HG02610 (cell line): ENCODE results near the gene ALCAM.

Experiments
- ATAC-seq: cut with Tn5 transposase; IDR thresholded peaks from one replicate; pipeline ENCODE4 v1.9.1; 2021; ENCODE audit warnings: mild to moderate bottlenecking, moderate library complexity; ENCODE audit not compliant: unreplicated experiment

Gene ALCAM

DNA sequence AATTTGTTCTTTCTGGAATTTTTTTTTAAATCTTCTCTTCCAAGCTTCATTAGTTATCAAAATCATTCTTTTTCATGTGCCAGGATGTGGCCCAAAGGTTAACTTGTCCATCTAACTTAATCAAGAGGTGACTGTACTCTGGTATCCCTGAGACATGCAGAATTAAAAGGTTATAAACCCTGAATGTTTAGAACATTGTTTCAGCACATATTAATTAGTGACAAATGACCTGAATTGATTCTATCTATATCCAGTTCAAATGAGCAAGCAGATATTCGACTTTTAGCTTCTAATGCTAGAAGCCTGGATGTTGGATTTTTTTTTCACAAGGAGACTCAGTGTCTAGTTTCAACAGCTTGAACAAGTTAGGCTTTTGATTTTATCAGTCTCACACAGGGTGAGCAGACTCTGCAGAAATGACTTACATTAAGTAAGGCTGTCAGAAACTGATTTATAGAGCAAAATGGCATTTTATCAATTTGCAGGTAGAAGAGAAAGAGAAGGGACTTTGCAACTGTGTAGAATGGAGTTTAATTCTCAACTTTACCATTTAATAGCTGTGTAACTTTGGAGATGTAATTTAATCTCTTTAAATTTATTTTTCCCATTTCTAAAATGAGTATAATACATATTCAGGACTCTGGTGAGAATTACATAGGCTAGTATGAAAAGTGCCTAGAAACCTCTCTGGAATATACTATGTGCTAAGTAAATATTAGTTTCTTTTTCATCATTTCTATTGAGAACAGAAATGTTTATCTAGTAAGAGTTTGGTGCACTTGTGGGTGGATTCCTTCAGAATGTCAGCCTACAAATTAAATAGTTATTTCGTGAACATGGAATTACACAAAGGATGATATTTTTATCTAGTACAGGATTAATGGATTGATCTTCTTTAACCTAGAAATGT is 100.0 kb downstream of the ALCAM start:
- ATAC-seq, result no peak

DNA sequence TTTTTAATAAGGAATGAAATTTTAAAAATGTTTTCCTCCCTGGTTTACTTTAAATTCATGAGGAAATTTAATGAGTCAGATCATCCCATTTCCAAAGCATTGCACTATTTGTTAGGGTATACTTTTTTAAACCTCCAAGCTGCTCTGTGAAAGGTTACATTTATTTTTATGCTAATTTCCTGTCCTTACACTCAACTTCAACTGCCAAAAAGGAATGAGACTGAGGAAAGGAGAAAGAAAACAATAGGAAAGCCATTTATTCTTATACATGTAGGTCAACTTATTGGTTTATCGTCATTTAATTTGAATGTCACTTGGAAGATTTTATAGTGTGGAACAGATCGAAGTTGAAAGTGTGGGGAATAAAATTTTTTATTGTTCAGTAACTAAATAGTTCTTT is 104.1 kb downstream of the ALCAM start:
- ATAC-seq, result no peak

DNA sequence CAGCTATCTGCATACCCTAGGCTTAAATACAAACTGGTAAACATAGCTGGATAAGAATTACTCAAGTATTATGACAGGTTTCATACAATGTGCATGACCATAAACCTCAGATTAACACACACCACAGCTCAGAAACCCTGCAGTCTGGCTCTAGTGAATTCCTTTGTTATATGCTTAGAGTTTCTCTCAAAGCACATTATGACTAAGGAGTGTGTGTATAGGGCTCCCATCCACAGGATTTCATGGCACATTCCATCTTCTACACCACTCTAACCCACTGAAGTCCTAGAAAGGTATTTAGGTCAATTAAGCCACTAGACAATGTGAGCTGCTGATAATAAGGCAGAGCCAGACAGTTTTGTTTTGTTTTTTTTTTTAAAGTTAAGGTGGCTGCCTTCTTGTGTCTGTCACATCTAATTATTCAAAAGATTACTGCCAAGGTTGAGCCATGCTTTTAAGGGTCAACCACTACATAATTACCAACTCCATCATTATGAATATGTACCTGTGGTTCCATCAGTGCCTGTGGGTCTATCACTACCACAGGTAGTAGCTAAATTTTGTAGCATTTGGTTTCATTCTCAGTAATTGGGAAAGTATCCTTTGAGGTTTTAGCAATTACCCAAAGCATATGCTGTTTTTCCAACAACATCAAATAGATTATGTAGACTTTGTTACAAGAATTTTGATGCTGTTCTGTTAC is 107.0 kb downstream of the ALCAM start:
- ATAC-seq, result peak; percentile 89

DNA sequence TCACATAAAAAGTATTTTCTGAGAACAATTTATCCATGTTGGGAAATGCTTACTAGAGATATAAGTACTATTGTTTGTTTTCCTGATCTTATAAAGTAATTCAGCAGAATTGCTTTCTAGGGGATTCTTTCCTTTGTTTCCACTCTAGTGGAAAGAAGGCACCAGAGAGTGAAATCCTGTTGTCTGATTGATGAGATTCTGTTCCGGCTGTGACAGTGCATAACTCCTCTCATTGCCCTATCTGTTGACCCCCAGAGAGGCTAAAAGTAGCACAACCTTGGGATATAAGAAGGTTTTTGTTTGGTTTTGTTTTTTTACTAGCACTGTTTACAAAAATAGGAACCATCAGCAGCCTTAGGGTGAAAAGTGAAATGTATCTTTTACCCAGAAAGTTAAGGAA is 114.1 kb downstream of the ALCAM start:
- ATAC-seq, result no peak

DNA sequence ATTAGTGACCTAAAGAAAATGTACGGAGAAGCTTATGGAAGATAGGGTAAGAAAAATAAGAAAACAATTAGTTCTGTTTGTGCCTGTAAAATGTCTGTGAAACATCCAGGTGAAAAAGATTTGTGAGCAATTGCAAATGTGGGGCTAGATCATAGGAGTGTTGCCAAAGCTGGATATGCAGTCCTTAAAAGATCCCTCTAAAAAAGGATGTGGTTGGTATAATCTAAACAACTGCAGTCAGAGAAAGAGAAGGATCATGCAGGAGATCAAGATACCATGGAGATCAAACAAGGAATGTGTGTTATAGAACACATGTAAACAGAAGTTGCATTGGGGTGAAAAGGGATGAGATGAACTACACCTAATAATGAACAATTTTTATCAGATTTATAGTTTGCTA is 116.8 kb downstream of the ALCAM start:
- ATAC-seq, result no peak

DNA sequence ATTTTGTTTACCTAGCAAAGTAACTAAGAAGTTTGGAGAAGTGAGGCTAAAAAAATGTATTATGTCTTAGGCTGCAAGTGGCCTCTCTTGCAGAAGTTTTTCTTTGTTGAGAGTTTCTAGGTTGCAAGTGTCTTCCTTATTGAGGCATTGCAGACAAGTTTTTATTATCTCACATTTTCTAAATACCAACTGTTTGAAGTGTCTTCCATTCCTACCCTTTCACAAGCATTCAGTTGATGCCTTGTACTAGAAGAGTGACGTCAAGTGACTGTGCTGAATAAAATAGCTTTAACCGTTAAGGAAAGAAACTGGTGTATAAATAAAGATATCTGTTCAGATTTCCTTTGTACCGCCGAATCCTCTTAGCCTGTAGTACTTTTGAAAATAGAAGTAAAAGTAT is 123.3 kb downstream of the ALCAM start:
- no peak for ATAC-seq

DNA sequence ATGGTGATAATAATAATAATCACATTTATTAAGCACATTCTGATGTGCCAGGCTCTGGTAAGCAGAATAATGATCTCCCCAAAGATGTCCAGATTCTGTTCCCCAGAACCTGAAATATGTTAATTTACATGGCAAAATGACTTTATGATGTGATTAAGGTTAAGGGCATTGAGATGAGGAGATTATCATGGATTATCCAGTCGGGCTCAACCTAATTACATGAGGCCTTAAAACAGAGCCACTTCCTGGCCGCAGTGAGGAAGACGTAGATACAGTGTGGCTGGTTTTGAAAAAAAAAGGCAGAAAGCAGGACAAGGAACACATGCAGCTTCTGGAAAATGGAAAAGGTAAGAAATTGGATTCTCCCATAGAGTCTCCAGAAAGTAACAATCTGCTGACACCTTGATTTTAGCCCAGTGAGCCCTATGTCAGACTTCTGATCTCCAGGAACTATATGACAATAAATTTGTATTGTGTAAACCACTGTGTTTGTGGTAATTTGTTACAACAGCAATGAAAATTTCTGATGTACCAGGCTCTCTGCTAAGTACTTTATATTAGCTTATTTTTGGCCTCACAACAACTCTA is 126.7 kb downstream of the ALCAM start:
- no peak for ATAC-seq

DNA sequence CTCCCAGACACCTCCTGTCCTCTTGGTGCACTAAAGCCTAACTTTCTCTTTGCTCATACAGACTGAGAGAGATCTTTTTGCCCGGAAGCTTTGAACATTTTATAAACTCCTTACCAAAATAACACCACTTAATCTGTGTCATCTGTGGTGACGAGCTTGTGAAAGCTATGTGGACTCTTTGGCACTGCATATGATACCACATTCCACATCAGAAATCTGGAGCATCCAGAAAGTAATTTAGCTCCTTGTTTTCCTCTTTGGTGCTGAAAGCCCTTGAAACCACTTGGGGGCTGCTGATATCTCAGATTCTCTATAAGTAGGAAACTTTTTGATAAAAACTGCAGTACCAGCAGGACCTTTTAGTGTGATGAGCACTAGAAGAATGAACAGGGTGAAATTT is 128.3 kb downstream of the ALCAM start:
- no peak for ATAC-seq

DNA sequence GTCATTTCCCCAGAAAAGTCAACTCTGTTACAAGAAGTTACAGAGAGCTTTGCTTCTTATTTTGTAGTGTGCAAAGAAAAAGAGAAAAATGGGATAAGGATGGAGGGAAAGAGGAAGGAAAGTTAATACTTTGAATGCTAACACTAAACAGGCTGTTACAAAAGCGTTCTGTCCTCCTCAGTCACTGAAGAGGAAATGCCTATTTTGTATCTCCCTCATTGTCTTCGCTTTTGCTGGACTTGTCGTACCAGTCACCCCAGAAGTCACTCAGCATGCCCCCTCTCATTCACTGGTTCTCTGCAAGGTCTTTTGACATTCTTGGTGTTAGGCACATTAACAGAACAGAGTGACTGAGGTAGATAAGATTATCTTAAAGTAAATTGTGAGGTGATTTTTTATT is 129.6 kb downstream of the ALCAM start:
- no peak for ATAC-seq

DNA sequence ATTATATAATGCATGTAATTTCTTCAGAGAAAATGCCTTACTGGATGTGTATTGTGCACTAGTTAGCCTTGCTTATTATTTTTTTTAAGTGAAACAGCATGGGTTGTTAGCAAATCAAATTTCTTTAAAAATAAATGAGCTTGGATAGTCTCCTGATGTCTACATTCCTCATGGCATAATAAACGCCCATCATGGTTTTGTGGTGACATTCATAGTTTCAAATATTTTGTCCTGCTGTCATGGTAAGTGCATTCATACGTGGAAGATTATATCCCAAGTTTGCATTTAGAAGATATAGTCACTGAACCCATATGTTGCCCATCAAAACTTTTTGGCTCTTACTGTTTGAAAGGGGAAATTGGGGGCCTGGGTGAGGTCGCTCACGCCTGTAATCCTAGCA is 130.7 kb downstream of the ALCAM start:
- no peak for ATAC-seq

DNA sequence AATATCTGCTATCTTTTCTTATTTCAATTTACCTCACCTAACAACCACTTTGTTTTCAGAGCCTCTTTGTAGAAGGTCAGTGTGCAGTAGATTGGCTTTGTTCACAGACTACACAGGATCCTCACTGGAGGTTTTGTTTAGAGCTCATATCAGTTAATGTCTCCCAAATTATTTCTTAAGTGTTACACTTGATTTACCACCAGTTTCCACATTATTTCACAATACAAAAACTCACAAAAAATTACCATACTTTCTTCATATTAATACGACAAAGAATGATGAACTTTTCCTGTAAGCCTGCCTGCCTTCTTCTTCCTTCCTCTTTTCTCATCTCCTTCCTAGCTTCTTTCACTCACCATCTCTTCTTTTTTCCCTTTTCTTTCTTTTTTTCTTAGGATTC is 133.3 kb downstream of the ALCAM start:
- ATAC-seq, result no peak

DNA sequence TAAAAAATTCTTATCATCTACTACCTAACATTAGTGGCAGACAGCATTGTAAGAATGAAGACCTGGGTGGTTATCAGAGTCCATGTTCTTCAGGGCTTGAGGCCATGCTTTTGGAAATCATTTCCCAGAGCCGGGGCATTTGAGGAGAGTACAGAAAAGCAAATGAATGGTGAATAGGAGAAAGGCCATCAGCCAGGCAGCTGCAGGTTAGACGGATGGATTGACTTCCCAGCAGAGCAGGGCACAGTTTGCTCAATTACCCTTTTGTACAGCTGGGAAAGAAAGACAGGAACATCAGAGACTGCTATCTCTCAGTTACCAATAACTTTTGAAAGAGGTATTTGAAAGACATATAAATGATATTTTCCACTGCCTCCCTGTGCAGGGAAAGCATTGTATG is 135.6 kb downstream of the ALCAM start:
- no peak for ATAC-seq

DNA sequence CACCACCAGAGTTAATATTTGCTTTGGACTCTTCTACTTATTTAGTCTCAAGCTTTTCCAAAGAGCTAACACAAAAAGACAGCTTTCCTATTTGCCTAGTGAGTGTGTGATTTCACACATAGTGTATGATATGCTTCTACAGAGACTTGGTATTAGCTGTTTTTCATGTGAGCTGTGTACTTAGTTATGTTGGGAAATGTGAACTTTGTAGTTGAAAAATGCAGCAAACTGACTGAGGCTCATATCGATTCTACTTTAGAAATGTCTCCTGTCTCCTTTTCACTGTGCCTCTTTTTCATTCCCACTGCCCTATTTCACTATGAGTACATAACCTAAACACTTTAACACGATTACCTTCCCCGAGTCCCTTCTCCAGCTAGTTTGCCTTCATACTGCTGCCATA is 136.5 kb downstream of the ALCAM start:
- ATAC-seq, result no peak

DNA sequence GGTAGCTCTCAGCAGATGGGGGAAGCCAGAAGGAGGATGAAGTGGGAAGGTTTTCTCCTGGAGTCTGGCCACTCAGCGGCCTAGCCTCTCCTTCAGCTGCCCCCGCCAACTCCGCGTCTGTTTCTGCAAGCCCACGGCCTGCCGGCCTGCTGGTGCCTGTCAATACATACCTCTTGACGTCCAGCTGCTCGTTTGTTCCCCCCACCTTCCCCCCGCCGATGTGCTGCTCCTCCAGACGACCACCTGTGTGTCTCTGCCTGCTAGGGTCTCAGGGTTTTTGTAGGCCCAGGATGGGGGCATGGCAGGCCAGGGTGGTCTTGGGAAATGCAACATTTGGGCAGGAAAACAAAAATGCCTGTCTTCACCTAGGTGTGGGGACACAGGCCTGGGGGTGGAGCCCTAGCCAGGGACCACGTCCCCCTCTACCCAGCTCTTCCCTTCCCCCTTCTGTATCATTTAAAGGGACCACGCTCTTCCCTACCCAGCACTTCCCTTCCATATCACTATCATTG is 137.8 kb downstream of the ALCAM start:
- ATAC-seq, result no peak

DNA sequence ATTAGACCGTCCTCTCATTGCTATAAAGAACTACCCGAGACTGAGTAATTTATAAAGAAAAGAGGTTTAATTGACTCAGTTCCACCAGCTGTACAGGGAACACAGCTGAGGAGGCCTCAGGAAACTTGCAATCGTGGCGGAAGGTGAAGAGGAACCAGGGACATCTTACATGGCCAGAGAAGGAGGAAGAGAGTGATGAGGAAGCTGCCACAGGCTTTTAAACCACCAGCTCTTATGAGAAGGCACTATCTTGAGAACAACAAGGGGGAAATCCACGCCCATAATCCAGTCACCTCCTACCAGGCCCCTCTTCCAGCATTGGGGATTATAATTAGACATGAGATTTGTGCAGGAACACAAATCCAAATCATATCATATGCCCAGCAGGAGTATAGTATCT is 138.5 kb downstream of the ALCAM start:
- ATAC-seq, result no peak

DNA sequence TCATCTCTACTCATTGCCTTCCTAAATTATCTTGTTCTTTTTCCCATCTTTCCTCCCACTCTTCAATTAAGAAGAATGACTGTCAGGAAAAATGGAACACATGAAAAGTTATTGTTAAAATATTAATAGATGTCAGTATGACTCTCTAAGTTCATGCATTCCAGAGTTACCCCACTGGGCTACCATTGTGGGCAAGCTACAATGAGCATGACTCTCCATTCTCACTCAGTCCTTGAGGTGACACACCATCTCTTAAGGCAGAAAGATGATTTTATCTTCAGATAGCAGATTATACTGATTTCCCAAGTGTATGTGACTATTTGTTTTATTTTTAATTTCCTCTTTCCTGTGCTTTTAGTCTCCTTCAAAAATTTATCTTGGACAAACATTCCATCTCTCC is 144.3 kb downstream of the ALCAM start:
- no peak for ATAC-seq

DNA sequence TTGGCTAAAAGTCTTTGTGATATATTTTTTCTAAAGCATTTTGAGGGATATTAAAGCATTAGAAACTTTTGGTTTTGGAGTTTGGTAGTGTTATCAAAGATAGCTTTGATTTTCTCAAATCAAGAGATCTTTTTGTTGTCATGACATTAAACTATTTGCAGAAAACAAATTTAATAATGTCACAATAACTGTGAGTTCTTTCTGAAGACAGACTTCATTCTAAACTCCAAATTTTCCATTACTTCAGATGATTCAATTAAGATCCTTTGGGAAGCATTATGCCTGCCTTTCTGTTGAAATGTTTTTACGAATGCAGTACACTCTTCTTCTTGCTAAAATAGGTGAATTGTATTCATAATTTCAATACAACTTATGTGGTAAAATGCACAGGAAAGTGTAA is 145.4 kb downstream of the ALCAM start:
- ATAC-seq, result no peak

DNA sequence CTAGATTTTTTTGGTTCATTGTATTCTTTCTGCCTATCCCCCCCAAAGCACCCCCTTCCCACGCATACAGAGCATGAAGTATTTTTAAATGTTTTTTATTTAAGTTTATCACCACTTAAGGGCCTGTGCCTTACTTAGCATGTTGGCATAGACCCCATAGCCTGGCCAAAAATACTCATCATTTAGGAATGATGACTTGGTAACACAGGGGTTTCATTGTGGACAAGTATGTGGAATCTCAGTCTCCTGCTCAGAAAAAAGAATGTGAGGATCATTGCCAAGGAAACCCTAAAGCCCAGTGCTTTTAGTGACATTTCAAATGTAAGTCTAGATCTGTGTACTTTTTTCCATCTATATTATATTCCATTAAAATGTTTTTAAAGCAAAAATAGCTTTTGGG is 146.3 kb downstream of the ALCAM start:
- ATAC-seq, result no peak

DNA sequence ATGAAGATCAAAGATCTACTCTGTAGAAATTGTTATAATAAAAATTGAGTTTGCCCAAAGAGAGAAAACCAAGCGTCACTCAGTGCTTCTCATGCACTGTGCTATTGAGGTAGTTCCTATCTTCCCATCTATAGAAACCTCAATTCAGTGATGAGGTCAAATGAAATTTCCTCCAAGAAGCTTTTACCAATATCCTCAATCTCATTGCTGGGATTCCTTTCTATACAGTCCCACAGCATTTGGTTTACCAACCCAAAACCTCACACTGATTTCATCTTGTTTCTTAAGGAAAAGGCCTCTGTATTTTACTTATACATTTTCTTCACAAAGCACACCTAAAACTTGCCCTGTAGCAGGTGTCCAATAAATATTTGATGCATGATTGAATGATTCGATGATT is 147.2 kb downstream of the ALCAM start:
- ATAC-seq, result no peak

DNA sequence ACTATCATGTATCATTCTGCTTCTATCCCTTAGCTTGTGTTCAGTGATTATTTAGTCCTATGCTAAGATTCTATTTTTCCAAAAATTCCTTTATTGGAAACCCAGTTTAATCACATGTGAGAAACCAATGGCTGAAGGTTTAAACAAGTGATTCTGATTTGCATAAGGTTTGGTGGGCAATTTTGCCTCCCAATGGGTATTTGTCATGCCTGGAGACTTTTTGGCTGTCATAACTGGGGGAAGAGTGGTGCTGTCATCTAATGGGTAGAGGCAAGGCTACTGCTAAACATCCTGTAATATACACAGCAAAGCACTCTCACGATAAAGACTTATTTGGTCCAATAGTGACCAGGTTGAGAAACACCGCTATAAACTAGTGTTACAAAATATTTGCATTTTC is 148.7 kb downstream of the ALCAM start:
- no peak for ATAC-seq

DNA sequence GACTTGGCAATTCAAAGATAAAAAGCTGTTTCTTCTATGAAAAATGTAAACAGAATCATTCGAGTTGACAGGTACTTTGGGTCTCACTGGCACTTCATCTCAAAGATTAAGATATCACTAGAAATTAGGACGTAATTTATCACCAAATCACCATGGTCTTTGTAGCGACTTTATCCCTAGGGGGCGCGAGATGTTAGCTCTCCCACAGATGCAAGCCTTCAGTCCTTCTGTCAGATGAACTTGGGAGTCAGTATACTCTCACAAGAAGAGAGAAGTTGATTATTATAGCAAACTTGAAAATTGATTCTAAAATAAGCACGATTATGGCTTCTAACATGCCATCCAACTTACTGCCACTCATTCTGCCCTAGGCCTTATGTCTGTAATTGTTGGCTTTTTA is 150.3 kb downstream of the ALCAM start:
- ATAC-seq, result no peak

DNA sequence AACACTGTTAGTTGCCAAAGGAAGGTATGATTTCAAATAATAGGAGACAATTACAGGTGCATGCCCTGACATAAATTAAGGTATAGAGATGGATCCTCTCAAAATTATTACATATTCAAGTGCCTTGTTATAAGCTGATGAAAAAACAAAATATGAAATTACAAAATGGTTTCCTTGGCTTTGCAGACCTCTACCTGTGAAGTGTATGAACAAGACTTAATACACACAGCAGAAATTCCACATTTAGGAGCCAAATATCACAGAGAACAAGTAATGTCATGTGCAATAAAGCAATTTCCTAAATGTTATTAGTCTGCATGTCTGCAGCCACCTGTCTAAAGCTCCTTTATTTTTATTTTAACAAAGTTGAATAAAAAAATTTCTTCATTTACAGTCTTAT is 151.5 kb downstream of the ALCAM start:
- ATAC-seq, result no peak
